ENCODE data around the gene ALLC.

DNA sequence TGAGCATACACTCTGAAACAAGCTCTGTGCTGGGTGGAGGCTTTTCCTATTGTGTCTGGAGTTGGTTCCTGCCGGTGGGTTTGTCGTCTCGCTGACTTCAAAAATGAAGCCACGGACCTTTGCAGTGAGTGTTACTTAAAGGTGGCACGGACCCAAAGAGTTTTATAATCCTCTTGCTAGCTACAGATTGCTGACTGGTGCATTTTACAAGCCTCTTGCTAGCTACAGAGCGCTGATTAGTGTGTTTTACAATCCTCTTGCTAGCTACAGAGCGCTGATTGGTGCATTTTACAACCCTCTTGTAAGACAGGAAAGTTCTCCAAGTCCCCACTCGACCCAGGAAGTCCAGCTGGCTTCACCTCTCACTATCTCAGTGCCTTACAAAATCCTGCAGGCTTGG lies 60.7 kb downstream of the ALLC start:
- TF ChIP-seq CTCF (IDR thresholded peaks at IDR 0.05; ENCODE audit: borderline replicate concordance, extremely low read depth, low read length, poor library complexity, severe bottlenecking) = no peak
- TF ChIP-seq EZH2 (IDR thresholded peaks at IDR 0.05; ENCODE audit: borderline replicate concordance, low read depth, low read length, severe bottlenecking) = no peak
